Karpas-422 (cell line): Measurements from ENCODE around the gene TNS3. TPM values are rescaled to one million over a fixed set of nuclear protein-coding genes. Genes with fewer than 3 reads are reported as not detected.
A peak's percentile ranks its signal among the peaks of the same experiment; 100 is the strongest.

ENCODE experiments used
- DNase-seq: peaks from one replicate; pipeline ENCODE4 v3.0.0-alpha.2; 2015
- H2AFZ ChIP-seq: fragments of 200-600 bp; sonication (generic); 2 replicates; pipeline ENCODE4 v1.6.1; 2014; ENCODE audit warnings: antibody characterized with exemption, low read length, mixed read lengths
- H3K27ac ChIP-seq: fragments of 200-600 bp; sonication (generic); 2 replicates; pipeline ENCODE4 v1.5.1; 2014; ENCODE audit warnings: mild to moderate bottlenecking, low read length, moderate library complexity
- H3K27me3 ChIP-seq: fragments of 200-600 bp; sonication (generic); 2 replicates; pipeline ENCODE4 v1.6.1; 2014; ENCODE audit warnings: low read length, mixed read lengths
- H3K36me3 ChIP-seq: fragments of 200-600 bp; sonication (generic); 2 replicates; pipeline ENCODE4 v1.6.1; 2014; ENCODE audit warnings: low read length, mixed read lengths; ENCODE audit not compliant: insufficient read depth
- H3K4me1 ChIP-seq: fragments of 200-600 bp; sonication (generic); 2 replicates; pipeline ENCODE4 v1.6.1; 2014; ENCODE audit warnings: mild to moderate bottlenecking, low read length, mixed read lengths
- H3K4me2 ChIP-seq: fragments of 200-600 bp; sonication (generic); 2 replicates; pipeline ENCODE4 v1.6.1; 2014; ENCODE audit warnings: low read length, low read depth, mild to moderate bottlenecking; ENCODE audit not compliant: poor library complexity, severe bottlenecking
- H3K4me3 ChIP-seq: fragments of 200-600 bp; sonication (generic); 2 replicates; pipeline ENCODE4 v1.5.1; 2014; ENCODE audit warnings: mild to moderate bottlenecking, antibody characterized with exemption, low read length, mixed read lengths
- H3K79me2 ChIP-seq: fragments of 200-600 bp; sonication (generic); 2 replicates; pipeline ENCODE4 v1.6.1; 2014; ENCODE audit warnings: mild to moderate bottlenecking, low read length, mixed read lengths
- H3K9ac ChIP-seq: fragments of 200-600 bp; sonication (generic); 2 replicates; pipeline ENCODE4 v1.6.0; 2014; ENCODE audit warnings: low read length
- H3K9me2 ChIP-seq: fragments of 200-600 bp; sonication (generic), shearing (Covaris generic); replicated peaks from 2 replicates; pipeline ENCODE4 v1.6.0; 2014; ENCODE audit warnings: mild to moderate bottlenecking, low read length, moderate library complexity; ENCODE audit not compliant: insufficient read depth
- H3K9me3 ChIP-seq: fragments of 300-700, 200-600 bp; sonication (generic); 2 replicates; pipeline ENCODE4 v1.6.1; 2014; ENCODE audit warnings: low read length, mixed read lengths
- H4K20me1 ChIP-seq: fragments of 200-600 bp; sonication (generic); 2 replicates; pipeline ENCODE4 v1.6.1; 2014; ENCODE audit warnings: mild to moderate bottlenecking, antibody characterized with exemption, low read length, low read depth; ENCODE audit not compliant: insufficient read depth
- total RNA-seq: library from RNA; depleted of rRNA; stranded (reverse); fragments of >200 nt; shearing (Covaris generic); gene quantifications from 2 replicates; pipeline ENCODE4 v1.2.3, GENCODE V29; 2014; ENCODE audit warnings: low replicate concordance

TNS3 gene
- total RNA-seq, 1 experiment from 2014 or later: 56.6 TPM

- Histone ChIP-seq H3K9ac (no peak overlapping the region; the same call in 1 of the 2 replicates), H3K4me2 (peak overlapping the region; percentile 45), H3K4me1 (peaks cover 33% of the 10 kb centered on the region), H3K36me3 (no peaks in the 10 kb centered on the region), H3K27me3 (no peaks in the 10 kb centered on the region), H3K9me3 (no peaks in the 10 kb centered on the region), H3K79me2 (peaks cover 20% of the 10 kb centered on the region), H4K20me1 (no peaks in the 10 kb centered on the region), H3K9me2 (no peaks in the 10 kb centered on the region), H2AFZ (no peak overlapping the region), H3K4me3 (no peak overlapping the region; the same call in 1 of the 2 replicates), H3K27ac (peak overlapping the region; percentile 61)
- no peak for DNase-seq
Measured at GRCh38 chr7:47379629-47380324, 202.1 kb downstream of the TNS3 start.

DNA sequence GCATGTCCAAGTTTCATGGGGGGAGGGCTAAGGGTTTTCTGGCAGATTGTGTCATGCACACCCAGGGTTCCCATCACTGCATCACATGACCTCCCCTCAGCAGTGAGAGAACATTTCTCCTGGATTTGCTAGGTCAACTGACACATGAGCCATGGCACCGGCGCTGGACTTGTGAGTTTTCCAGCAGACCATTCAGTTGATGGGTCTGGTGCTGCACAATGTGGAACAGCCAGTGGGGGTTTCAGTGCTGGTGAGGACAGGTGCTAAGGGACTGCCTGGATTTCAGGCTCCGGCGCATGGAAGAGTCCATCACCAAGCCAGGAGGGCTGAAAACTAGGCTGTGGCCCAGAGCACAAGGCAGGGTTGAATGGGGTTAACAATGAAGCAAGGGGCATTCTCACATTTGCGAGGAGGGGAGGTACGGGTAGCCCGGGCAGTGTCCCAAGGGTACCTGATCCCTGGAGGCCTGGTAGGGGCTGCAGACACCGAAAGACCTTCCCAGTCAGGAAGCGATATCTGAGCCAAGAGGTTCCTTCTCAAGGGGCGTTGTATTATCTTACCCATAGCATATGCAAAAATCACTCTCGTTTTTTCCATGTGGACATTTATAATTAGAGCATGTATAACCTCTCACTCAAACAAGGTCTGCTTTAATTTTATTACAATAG, 203.0 kb downstream of the TNS3 start:
- Histone ChIP-seq H3K79me2 (peaks cover 20% of the 10 kb centered on the region), H4K20me1 (no peaks in the 10 kb centered on the region), H3K27ac (peak overlapping the region; percentile 61), H3K4me1 (peaks cover 33% of the 10 kb centered on the region), H3K9me2 (no peaks in the 10 kb centered on the region), H3K4me3 (no peak overlapping the region; the same call in 1 of the 2 replicates), H3K36me3 (no peaks in the 10 kb centered on the region), H3K4me2 (peak overlapping the region; percentile 45), H3K9me3 (no peaks in the 10 kb centered on the region), H3K9ac (peak overlapping the region; percentile 25; the same call in 1 of the 2 replicates), H2AFZ (no peak overlapping the region), H3K27me3 (no peaks in the 10 kb centered on the region)
- peak; percentile 58 for DNase-seq

DNA sequence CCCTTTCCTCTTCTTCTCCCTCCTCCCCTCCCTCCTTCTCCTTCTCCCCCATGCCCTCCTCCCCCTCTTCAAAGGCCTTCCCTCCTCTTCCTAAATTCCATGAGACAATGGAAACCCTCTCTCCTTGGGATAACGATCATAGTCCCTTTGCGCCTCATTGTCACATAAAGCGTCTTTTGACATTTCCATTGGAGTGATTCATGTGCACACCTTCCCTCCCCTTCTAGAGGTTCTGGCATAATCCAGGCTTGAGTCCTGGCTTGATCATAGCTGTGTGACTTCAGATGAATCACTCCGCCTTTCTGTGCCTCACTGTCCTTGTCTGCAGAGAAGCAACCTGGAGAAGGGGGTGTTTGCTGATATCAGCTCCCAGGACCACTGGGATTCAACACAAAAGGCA, 204.2 kb downstream of the TNS3 start:
- H3K4me3 ChIP-seq: no peak overlapping the region
- H2AFZ ChIP-seq: no peak overlapping the region
- no peaks in the 10 kb centered on the region for H3K9me2 ChIP-seq
- H4K20me1 ChIP-seq: no peaks in the 10 kb centered on the region
- peaks cover 33% of the 10 kb centered on the region for H3K4me1 ChIP-seq
- no peak overlapping the region for H3K4me2 ChIP-seq
- peaks cover 20% of the 10 kb centered on the region for H3K79me2 ChIP-seq
- no peaks in the 10 kb centered on the region for H3K9me3 ChIP-seq
- no peak overlapping the region for H3K27ac ChIP-seq
- DNase-seq: no peak
- no peaks in the 10 kb centered on the region for H3K36me3 ChIP-seq
- H3K9ac ChIP-seq: no peak overlapping the region
- H3K27me3 ChIP-seq: no peaks in the 10 kb centered on the region

- Histone ChIP-seq H3K9me3 (no peaks in the 10 kb centered on the region), H2AFZ (no peak overlapping the region), H3K4me1 (peaks cover 33% of the 10 kb centered on the region), H3K4me3 (no peak overlapping the region), H3K4me2 (no peak overlapping the region), H3K79me2 (peaks cover 20% of the 10 kb centered on the region), H3K27ac (no peak overlapping the region), H4K20me1 (no peaks in the 10 kb centered on the region), H3K27me3 (no peaks in the 10 kb centered on the region), H3K9me2 (no peaks in the 10 kb centered on the region), H3K9ac (no peak overlapping the region), H3K36me3 (no peaks in the 10 kb centered on the region)
- DNase-seq: no peak
Measured at GRCh38 chr7:47376991-47377616, 204.8 kb downstream of the TNS3 start.

- DNase-seq: no peak
- Histone ChIP-seq H3K27me3 (no peaks in the 10 kb centered on the region), H3K9ac (no peak overlapping the region), H3K4me2 (no peak overlapping the region), H3K27ac (no peak overlapping the region), H4K20me1 (no peaks in the 10 kb centered on the region), H3K9me3 (no peaks in the 10 kb centered on the region), H3K4me3 (no peak overlapping the region), H3K79me2 (peaks cover 28% of the 10 kb centered on the region), H3K9me2 (no peaks in the 10 kb centered on the region), H3K36me3 (no peaks in the 10 kb centered on the region), H2AFZ (no peak overlapping the region), H3K4me1 (peaks cover 20% of the 10 kb centered on the region)
Measured at GRCh38 chr7:47375121-47375938, 206.6 kb downstream of the TNS3 start.

DNA sequence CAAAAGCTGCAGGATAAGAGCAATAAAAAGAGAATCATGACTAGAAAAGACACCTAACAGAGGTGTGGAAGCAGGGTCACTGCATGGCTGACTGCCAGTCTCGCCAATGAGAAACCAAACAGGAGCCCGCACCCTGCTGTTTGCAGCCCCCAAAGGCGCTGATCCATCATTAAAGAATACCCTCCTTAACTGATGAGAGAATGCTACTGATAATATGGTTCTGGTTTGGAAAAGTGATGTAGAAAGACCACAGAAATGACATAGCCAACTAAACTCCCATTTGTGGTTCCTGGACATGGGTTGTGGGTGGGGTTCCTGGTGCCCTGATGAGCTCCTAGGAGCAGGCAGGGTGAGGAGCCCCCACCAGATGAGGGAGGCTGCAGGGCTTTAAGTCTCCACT, 207.4 kb downstream of the TNS3 start:
- Histone ChIP-seq H3K9ac (no peak overlapping the region), H3K79me2 (peaks cover 28% of the 10 kb centered on the region), H3K9me2 (no peaks in the 10 kb centered on the region), H3K27ac (no peak overlapping the region), H3K4me2 (no peak overlapping the region), H3K9me3 (no peaks in the 10 kb centered on the region), H2AFZ (no peak overlapping the region), H3K4me3 (no peak overlapping the region), H3K4me1 (peaks cover 12% of the 10 kb centered on the region), H3K27me3 (no peaks in the 10 kb centered on the region), H4K20me1 (no peaks in the 10 kb centered on the region), H3K36me3 (no peaks in the 10 kb centered on the region)
- DNase-seq: no peak

DNA sequence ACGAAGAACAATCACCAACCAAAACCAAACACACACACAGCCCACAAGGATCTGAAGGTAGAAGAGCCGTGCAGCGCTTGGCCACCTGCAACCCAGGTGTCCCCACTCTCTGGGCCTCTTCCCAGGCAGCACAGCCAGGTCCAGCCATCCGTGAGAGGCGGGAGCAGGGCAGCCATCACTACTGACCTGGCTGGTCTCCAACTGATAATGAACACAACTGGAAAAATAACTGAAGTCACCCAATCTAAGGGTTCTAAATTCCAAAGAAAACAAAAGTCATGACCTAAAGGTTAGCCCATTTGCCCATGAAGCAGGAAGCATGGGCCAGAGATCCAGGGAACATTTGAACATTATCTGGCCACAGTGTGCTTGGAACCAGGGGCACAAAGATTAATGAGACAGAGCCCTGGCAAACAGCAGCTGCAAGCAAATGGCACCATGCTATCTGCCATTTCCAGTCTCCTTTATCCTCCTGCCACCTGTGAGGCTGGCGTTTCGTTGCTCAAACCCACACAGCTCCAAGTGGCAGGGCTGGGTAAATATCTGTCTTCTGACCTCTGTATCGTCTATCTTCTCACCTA, 207.9 kb downstream of the TNS3 start:
- no peaks in the 10 kb centered on the region for H3K36me3 ChIP-seq
- H4K20me1 ChIP-seq: no peaks in the 10 kb centered on the region

More for the DNA sequence above, 207.9 kb downstream of the TNS3 start:
- Histone ChIP-seq H3K4me2 (no peak overlapping the region), H3K9me2 (no peaks in the 10 kb centered on the region), H3K4me1 (peaks cover 6% of the 10 kb centered on the region), H3K27me3 (no peaks in the 10 kb centered on the region), H3K9me3 (no peaks in the 10 kb centered on the region), H3K4me3 (no peak overlapping the region), H2AFZ (no peak overlapping the region), H3K9ac (no peak overlapping the region), H3K79me2 (peaks cover 27% of the 10 kb centered on the region), H3K27ac (no peak overlapping the region)
- no peak for DNase-seq
